GM13976 (cell line): ENCODE results near the gene NUDCD2.

Experiments used
- DNase-seq: peaks from one replicate; pipeline ENCODE4 v3.0.0; 2012; ENCODE audit warnings: low spot score
- CTCF ChIP-seq: IDR thresholded peaks from 2 replicates; pipeline ENCODE4 v1.5.1; 2012; ENCODE audit warnings: borderline replicate concordance, mild to moderate bottlenecking; ENCODE audit not compliant: insufficient read depth; ENCODE audit errors: extremely low read depth, missing control alignments, control extremely low read depth
- in situ Hi-C: fragments of 300-500 bp; cut with MboI; formaldehyde crosslinking; loops from one replicate; pipeline ENCODE4 v1.12.0; 2022; ENCODE audit warnings: low sequenced_read_pairs, mixed read lengths, inconsistent platforms; ENCODE audit not compliant: unreplicated experiment

The NUDCD2 gene

GRCh38 chr5:163496286-163496685 is 36.4 kb upstream of the NUDCD2 start:
- TF ChIP-seq CTCF = no peak
- DNase-seq = no peak
- in situ Hi-C loops = no loop called here

- DNase-seq = no peak
- no peak for TF ChIP-seq CTCF
- in situ Hi-C loops = no loop called here
Measured at GRCh38 chr5:163489745-163490075, 29.8 kb upstream of the NUDCD2 start.

- TF ChIP-seq CTCF = no peak
- in situ Hi-C loops = no loop called here
- no peak for DNase-seq
Measured at GRCh38 chr5:163489055-163489744, 29.3 kb upstream of the NUDCD2 start.

GRCh38 chr5:163478982-163479271 is 19.0 kb upstream of the NUDCD2 start:
- in situ Hi-C loops = no loop called here
- no peak for DNase-seq
- no peak for TF ChIP-seq CTCF

GRCh38 chr5:163478126-163478981 is 18.5 kb upstream of the NUDCD2 start:
- in situ Hi-C loops = no loop called here
- no peak for TF ChIP-seq CTCF
- DNase-seq = no peak

- in situ Hi-C loops = no loop called here
- no peak for TF ChIP-seq CTCF
- DNase-seq = no peak
Measured at GRCh38 chr5:163475411-163475810, 15.5 kb upstream of the NUDCD2 start.
